ENCODE results near the gene DNAJC6.
"Not testable (repeated sequence)": the region's sequence is repeated elsewhere in the genome, so short reads cannot be mapped to it uniquely, and the experiment has no call there.

The DNAJC6 gene

DNA sequence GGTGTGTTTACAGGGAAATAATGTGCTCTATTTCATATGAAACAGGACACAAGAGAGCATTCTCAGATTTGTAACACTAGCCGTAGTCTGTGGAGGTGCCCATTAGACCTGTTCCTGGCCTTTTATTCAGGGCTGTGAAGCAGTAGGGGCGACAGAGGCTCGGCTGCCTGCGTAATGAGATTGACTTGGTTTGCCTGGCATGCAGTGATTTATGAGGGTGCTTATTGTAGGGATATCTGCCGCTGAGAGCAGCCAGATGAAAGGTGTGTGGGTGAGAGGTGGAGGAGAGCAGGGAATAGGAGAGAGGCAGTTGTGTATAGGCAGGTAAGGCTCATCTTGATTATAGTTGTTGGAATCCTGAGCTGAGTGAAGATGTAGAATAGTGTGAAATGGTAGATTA is 51.3 kb downstream of the DNAJC6 start:
- DNase-seq: no peak

DNA sequence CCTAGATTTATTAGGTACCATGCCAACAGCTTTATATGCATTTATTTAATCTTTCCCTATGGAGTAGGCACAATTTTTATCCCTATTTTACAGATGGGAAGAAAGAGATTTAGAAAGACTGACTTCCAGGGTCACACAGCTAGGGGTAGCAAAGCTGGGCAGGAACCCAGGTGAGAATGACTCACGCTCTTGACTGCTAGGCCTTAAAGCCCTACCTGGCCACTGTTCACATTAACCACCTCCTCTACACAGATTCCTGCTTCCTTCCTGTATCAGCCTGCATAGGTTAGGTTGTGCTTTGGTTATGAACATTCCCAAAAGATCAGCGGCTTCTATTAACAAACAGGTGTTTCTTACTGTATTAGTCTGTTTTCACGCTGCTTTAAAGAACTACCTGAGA is 53.2 kb downstream of the DNAJC6 start:
- no peak for DNase-seq

- no peak for DNase-seq
Measured at GRCh38 chr1:65363484-65363883, 54.1 kb downstream of the DNAJC6 start.

- no peak for DNase-seq
Measured at GRCh38 chr1:65368403-65368802, 59.1 kb downstream of the DNAJC6 start.

- no peak for DNase-seq
Measured at GRCh38 chr1:65371544-65371943, 62.2 kb downstream of the DNAJC6 start.

DNA sequence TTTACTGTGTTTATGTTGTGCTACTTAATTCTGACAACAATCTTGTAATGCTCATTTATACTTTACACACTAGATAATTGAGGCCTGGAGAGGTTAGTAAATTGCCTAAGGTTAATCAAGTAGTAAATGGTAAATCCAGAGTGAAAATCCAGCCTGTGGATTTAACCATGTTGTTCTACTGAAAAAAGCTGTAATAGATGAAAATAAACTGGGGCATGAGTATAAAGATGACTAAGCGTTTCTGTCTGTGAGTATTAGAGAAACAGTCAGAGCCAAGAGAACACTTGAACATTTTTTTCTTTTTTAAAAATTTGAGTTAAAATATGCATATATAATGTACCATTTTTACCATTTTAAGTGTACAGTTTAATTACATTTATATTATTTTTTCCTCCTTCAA is 63.2 kb downstream of the DNAJC6 start:
- no peak for DNase-seq

GRCh38 chr1:65377496-65378246 is 68.3 kb downstream of the DNAJC6 start:
- no peak for DNase-seq

DNA sequence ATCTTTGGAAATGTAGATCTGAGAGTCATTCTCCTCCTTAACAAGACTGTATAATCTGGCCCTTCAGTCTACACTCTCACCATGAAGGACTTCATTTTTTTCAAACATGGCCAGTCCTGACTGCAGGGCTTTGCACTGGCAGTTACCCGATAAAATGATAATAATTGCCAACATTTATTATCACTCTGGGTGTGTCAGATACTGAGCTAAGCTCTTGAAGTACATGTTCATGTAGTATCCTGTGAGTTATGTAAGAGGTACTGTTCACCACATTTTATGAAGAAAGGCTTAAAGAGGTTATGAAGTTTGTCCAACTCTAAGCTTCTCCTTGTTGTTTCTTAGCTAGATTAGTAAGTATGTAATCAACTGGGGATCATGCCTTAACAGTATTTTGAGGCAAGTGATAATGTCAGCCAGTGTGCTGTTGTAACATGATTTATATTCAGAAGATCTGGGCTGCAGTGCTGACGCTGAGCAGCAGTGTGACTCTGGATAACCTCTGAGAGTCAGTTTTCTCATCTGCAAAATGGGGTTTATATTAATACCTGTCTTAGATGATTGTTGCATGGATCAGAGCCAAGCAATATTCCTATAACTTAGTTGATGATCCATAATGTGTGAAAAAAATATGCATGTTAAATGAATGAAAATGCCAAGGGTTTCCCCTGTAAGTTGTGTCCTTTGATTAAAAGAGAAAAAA is 69.1 kb downstream of the DNAJC6 start:
- no peak for DNase-seq

DNA sequence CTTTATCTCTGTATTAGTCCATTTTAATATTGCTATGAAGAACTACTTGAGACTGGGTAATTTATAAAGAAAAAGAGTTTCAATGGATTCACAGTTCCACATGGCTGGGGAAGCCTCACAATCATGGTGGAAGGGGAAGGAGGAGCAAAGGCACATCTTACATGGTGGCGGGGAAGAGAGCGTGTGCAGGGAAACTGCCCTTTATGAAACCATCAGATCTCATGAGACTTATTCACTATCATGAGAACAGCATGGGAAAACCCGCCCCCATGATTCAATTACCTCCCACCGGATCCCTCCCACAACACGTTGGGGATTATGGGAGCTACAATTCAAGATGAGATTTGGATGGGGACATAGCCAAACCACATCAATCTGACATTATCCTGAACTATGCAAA is 75.1 kb downstream of the DNAJC6 start:
- not testable (repeated sequence) for DNase-seq

DNA sequence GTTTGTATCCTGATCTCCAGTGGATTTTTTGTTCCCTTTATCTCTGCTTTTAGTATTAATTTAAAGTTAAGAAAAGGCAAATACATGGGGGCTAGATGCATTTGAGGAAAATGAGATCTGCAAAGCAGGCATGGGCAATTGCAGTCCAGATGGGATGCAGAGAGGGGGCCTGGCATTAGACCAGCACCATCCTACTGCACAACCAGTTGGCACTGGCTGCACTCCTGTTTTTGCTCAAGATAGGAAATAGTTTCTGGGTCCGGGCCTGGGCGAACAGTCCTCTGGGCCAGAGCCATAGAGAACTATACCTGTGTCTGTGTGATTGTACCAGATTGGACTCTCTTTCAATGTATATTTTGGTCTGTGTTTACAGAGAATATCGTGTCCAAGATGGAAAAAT is 77.1 kb downstream of the DNAJC6 start:
- no peak for DNase-seq

GRCh38 chr1:65387821-65388220 is 78.5 kb downstream of the DNAJC6 start:
- DNase-seq: no peak

DNA sequence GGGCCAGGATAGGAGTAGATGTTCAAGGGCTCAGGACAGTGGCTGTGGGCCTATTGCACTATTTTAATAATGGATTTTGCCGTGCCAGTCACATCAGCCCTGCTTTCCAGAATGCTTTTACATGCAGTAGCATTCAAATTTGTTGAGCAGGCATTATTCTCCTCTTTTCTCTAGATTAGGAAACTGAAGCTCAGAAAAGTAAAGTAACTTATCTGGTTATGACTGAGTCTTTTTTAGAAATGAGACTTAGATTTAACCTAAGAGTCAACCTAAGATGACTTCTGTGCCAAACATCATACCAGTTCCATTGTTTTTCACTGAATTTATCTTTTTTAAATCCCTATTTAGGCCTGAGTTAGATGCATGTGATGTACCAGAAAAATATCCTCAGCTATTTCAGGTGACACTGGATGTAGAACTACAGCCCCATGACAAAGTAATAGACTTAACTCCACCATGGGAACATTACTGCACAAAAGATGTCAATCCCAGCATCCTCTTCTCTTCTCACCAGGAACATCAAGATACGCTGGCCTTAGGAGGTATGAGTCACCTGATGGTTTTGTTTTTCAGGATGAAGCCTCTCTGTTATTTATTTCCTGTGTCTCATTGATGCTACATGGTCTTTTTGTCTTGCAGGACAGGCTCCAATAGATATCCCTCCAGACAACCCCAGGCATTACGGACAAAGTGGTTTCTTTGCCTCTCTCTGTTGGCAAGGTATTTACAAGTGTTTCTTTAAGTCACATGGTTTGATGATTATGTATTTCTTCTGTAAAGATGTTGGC is 79.8 kb downstream of the DNAJC6 start:
- DNase-seq: no peak

GRCh38 chr1:65392497-65392896 is 83.2 kb downstream of the DNAJC6 start:
- DNase-seq: no peak

GRCh38 chr1:65393347-65393746 is 84.0 kb downstream of the DNAJC6 start:
- DNase-seq: peak; percentile 4

GRCh38 chr1:65393928-65394327 is 84.6 kb downstream of the DNAJC6 start:
- no peak for DNase-seq

GRCh38 chr1:65395887-65396612 is 86.7 kb downstream of the DNAJC6 start:
- no peak for DNase-seq

DNA sequence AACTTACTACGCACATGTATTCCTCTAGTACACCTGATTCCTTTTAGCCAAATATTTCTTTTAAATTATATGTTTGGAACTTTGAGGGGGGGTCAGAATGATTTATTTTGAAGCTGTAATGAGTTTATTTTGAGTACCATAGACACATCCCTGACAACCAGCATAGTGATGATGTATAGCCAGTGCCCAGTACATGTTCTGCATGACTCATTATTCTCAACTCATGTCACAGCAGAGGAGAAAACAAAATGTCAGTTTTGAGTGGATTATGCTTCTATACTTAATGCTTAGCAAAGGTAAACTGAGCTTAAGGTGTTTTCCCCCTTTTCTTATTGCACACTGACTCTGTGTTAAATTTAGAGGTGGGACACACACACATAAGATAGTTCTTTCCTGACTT is 88.7 kb downstream of the DNAJC6 start:
- DNase-seq: no peak

DNA sequence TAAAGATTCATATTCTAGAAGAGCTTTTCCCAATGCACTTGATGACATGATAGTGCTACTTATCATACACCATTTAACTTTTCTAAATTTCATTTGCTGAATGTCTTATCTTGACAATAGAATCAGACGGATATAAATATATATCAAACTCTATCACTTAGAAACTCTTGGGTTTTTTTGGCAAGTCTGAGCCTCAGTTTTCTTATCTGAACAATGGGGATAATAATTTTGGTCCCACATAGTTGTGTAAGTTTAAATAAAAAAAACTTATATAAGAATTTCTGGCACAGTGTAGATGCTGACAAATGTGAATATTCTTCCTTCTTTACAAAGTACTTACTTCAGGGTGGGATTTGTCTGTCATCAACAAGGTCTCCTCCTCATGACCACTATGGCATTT is 89.7 kb downstream of the DNAJC6 start:
- no peak for DNase-seq

GRCh38 chr1:65401612-65402011 is 92.3 kb downstream of the DNAJC6 start:
- DNase-seq: no peak

DNA sequence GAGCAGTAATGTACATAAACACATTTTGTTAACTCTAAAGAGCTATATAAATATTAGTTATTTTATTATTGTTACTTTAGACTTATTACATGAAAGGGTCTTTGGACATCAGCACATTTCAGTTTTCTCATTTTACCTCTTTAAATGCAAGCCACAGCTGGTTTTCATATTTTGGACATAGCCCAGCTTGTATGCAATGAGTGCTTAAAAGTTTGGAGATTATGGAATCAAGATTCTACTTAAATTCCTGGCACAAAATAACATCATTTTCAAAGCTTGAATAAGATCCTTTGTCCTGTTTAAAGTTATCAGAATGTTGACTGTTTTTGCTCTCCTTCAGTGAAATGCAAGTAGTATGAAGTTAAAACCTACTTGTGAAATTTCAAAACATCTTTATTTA is 95.6 kb downstream of the DNAJC6 start:
- DNase-seq: no peak

GRCh38 chr1:65407877-65408276 is 98.5 kb downstream of the DNAJC6 start:
- DNase-seq: no peak

GRCh38 chr1:65409314-65409713 is 100.0 kb downstream of the DNAJC6 start:
- no peak for DNase-seq

DNA sequence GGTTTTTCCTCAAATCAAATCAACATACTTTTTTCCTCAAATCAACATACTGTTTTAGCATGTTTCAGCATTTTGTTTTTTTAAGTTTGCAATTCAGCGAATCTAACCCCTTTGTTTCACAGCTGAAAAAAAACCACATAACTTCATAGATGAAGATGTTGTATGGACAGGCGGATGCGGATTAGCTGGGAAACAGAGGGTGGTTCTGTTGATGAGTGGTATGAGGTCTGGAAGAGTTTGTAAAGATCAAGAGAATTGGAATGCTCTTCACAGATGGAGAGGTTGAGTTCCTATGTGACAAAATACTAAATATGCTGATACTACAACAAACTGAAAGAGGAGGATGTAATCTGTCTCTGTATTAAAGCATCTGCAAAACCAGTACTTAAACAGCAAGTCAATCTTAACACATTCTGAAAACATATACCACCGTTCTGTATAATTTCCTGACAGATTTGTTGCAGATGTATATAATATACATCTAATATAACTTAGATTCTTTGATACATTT is 100.5 kb downstream of the DNAJC6 start:
- DNase-seq: no peak

Measured in stimulated activated CD4-positive, alpha-beta T cell treated with anti-CD3 and anti-CD28 coated beads, Interleukin-4, amount 100 ng/mL, for 1 hour (primary cell).